SH-SY5Y (cell line): Measurements from ENCODE around the gene TUBG1.

Experiments used
- GATA2 ChIP-seq: IDR thresholded peaks from 2 replicates; pipeline ENCODE4 v1.6.1; 2011; ENCODE audit warnings: mild to moderate bottlenecking, low read depth, low read length
- GATA3 ChIP-seq: IDR thresholded peaks from 2 replicates; pipeline ENCODE4 v1.6.1; 2011; ENCODE audit warnings: low read depth, mild to moderate bottlenecking, low read length, moderate library complexity

TUBG1 gene

DNA sequence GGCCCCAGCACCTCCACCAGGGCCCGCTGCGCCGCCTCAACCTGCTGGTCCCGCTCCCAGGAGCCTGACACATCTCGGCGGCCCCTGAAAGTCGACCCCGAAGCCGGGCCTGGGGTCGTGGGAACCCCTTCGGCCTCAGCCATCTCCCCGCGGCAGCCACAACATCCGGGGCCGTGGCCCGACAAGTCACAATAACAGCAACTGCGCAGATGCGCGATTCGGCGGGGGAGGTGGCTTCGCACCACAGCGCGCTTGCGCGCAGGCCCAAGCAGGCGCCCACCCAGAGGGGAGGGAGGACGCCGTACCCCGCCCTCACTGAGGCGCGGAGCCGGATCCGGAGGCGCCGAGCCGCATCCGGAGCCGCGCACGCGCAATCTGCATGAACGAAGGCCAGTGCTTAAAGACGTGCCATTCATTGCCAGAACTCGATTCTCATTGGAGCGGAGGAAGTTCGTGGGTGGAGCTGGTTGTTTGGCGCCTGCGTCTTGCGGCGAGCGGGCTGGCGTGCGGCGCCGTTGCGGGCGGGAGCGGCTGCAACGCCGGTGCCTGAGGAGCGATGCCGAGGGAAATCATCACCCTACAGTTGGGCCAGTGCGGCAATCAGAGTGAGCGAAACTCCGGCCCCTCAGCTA lies at the start of gene TUBG1, which contains the start of gene RETREG3:
Gene TUBG1, plus strand, starts transcription at position 502 of the 632 bp plus-strand sequence. Its CDS starts 55 bp downstream, at position 557.
Gene RETREG3, minus strand, starts transcription at position 193 of the 632 bp plus-strand sequence. Its CDS starts 50 bp downstream, at position 143.
- TF ChIP-seq GATA2 (no peak), GATA3 (no peak)

DNA sequence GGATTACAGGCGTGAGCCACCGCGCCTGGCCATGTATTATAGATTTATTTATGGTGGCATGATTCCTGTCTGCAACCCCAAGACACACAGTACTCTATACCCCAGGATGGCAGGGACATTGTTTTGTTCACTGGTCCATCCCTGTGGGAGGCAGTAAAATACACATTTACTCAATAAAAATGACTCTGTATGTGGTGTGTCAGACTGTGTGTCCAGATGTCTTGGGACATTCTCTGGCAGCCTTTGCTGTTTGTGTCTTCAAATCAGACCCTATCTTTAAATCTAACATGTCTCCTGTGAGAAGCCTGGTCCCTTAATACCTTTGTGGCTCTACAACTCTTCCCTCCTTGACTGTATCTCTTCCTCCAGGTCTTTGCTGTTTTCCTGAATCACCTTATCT lies 49.2 kb upstream of the TUBG1 start:
- TF ChIP-seq GATA2 (peak; percentile 33; the same call in 1 of the 2 replicates), GATA3 (no peak)

DNA sequence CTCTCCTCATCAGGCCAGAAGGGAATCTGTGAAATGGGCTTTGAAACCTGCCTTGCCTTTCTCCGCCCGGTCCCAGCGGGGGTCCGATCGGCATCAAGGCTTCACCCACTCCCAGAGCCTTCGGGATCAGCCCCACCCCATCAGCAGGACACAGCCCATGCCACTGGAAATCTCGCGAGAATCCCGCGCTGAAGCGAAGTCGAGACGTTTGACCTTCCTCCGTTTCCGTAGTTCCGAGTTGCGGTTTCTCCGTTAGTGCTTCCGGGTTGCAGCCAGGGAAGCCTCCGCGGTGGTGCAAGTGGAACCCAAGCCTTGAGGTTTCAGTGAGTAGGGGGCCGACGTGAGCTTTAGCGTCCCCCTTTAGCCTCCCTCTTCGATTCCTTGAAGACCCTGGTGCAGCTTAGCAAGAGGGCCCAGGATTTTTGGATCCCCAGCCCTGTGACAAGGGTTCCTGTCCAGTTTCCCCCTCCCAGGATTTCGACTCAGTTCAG lies 47.5 kb upstream of the TUBG1 start, which contains the start of gene COASY:
Gene COASY, plus strand, starts transcription at position 252 of the 491 bp plus-strand sequence. CDS start 475 bp downstream, outside the sequence.
- TF ChIP-seq GATA2 (peak; percentile 15; the same call in 1 of the 2 replicates), GATA3 (no peak)

DNA sequence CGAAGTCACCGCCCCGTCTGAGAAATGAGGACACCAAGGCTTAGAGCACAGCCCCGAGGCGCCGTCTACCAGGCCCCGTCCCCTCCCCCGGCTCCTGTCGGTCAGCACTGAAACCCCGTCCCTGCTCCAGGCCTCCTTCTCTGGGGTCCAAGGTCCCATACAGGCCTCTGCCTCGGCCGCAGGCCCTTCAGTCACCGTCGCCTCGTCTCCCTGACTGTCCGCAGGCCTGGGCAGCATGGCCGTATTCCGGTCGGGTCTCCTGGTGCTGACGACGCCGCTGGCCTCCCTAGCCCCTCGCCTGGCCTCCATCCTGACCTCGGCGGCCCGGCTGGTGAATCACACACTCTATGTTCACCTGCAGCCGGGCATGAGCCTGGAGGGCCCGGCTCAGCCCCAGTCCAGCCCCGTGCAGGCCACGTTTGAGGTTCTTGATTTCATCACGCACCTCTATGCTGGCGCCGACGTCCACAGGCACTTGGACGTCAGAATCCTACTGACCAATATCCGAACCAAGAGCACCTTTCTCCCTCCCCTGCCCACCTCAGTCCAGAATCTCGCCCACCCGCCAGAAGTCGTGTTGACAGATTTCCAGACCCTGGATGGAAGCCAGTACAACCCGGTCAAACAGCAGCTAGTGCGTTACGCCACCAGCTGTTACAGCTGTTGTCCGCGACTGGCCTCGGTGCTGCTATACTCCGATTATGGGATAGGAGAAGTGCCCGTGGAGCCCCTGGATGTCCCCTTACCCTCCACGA lies 46.9 kb upstream of the TUBG1 start:
- no peak for TF ChIP-seq GATA3
- no peak for TF ChIP-seq GATA2

DNA sequence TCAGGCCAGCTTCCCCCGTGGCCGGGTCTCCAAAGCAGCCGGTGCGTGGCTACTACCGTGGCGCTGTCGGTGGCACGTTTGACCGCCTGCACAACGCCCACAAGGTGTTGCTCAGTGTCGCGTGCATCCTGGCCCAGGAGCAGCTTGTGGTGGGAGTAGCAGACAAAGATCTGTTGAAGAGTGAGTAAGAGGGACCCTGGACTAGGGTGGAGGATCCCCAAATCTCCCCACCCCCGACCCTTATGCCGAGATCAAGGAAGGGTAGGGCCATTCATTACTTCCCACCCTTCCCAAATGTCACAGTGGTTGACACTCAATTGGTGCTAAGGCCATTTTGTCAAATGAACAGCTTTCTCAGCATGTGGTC lies 46.4 kb upstream of the TUBG1 start:
- TF ChIP-seq GATA3, result no peak
- TF ChIP-seq GATA2, result no peak

DNA sequence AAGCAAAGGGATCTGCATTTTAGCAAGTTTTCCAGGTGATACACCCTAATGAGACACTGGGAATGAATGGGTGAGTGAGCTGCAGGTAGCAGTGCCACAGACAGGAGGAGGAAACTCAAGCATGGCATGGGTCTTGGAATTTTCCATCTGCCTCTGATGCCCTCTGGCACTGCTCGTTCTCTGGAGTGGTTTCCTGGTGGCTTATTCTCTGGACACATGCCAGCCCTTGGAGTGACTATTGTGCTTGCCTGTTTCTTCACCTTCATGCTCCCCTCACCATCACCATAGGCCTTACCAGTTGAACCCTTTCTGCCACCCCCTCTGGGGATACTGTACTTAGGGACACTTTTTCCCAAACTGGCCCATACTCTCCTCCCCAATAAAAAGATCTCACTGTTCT lies 45.9 kb upstream of the TUBG1 start:
- TF ChIP-seq GATA3 (no peak), GATA2 (no peak)

DNA sequence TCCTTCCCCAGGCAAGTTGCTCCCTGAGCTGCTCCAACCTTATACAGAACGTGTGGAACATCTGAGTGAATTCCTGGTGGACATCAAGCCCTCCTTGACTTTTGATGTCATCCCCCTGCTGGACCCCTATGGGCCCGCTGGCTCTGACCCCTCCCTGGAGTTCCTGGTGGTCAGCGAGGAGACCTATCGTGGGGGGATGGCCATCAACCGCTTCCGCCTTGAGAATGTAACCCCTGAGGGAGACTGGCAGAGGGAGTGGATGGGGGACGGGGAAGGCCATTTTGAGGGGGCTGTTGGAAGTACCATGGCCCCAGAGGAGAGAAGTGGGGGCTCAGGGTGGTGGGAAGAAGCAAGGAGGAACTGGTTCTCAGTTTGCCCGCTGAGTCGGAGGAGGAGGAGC lies 45.5 kb upstream of the TUBG1 start:
- TF ChIP-seq GATA3, result no peak
- TF ChIP-seq GATA2, result no peak

DNA sequence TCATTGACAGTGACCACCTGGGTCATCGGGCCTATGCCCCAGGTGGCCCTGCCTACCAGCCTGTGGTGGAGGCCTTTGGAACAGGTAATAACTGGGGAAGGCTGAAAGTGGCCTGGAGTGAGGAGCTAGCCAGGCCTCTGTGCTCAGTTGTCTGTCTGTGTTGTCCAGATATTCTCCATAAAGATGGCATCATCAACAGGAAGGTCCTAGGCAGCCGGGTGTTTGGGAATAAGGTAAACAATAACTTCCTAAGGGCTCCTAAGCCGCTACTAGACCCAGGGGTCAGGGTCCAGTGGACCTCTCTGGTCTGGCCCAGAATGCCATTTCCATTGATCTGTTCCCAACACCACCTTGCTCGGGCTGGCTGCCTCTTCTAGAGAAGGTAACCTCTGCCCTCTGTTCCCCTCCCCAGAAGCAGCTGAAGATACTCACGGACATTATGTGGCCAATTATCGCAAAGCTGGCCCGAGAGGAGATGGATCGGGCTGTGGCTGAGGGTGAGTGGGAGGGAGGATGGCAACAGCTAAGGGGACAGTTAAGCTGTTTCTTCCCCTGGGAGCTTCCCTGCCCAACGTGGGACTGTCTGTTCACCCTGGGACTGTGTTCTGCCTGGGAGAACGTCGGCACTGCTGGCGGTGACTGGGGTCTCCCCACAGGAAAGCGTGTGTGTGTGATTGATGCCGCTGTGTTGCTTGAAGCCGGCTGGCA lies 44.5 kb upstream of the TUBG1 start:
- TF ChIP-seq GATA2, result no peak

DNA sequence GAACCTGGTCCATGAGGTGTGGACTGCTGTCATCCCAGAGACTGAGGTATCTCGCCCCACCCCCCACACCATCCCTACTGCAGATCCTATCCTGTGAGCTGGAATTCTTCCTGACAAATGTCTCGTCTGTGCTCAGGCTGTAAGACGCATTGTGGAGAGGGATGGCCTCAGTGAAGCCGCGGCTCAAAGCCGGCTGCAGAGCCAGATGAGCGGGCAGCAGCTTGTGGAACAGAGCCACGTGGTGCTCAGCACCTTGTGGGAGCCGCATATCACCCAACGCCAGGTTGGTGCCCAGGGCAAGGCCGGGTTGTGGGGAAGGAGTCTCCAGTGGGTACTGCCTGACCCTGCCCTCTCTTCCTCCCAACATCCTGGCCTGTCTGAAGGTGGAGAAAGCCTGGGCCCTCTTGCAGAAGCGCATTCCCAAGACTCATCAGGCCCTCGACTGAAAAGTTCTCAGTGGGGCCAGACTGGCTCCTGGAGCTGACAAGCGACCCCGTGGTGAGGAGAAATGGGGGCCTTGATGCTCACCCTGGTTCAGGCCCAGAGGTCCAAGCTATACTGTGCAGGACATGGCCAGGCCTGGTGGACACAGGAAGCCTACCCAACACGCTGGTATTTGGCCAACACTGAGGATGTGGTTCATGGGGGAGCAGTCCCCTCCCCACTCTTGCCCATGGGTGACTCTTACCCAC lies 43.8 kb upstream of the TUBG1 start:
- TF ChIP-seq GATA3 (no peak), GATA2 (no peak)

DNA sequence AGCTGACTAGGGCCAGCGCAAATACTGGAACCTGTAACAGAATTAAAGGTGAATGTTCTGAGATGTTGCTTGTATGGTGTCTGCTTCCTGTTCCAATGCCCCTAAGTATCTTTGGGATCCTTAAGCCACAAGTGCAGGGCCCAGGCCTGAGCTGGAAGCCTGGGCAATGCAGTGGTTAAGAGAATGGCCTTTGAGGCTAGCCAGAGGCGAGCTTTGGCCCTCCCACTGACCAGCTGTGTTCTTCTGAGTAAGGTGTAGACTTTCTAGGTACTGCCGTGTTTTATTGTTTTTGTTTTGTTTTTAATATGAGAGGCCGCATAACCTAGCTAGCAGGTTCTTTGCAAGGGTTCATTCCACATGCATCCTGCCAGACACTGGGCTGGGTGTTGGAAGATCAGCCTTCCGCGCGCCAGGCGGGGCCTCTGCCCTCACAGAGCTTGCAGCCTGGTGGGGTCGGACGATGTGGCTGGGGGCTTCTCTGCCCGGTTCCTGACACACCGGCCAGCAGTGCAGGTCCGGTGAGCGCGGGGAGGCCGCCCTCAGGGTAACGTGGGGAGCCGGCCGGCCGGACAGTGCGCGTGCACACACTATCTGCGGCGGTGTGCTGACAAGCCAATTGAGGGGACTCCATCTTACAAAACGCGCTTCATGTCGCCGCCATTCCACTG lies 43.1 kb upstream of the TUBG1 start:
- TF ChIP-seq GATA2, result no peak
- TF ChIP-seq GATA3, result no peak

DNA sequence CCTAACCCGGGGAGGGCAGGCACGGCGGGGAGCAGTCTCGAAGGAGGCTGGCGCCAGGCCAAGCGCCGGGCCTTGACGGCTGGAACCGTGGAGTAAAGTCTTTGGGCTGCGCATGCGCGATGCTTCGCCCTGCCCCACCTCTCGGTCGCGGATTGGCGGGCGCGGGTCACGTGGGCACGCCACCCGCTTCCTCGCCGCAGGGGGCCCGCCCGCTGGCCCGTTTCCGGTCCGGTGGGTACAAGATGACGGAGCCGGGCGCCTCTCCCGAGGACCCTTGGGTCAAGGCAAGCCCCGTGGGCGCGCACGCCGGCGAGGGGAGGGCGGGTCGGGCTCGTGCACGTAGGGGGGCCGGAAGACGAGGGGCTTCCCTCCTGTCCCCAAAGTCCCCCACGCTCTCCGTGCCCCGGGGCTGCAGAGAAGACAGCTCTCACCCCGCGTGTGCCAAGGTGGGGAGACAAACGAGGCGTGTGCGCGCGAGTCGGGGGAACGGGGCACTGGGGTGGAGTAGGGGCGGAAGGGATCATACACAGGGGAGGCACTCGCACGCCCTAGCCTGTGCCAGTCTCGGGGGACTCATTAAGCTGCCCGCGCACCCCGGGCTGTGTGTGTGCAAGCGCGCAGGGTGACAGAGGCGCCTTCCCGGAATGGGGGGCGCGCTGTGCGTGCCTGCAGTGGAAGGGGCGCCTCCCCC lies 42.5 kb upstream of the TUBG1 start, which contains the start of gene MLX:
Gene MLX, plus strand, starts transcription at position 218 of the 691 bp plus-strand sequence. Its CDS starts 25 bp downstream, at position 243.
- TF ChIP-seq GATA2 (no peak; the same call in 1 of the 2 replicates), GATA3 (no peak)

DNA sequence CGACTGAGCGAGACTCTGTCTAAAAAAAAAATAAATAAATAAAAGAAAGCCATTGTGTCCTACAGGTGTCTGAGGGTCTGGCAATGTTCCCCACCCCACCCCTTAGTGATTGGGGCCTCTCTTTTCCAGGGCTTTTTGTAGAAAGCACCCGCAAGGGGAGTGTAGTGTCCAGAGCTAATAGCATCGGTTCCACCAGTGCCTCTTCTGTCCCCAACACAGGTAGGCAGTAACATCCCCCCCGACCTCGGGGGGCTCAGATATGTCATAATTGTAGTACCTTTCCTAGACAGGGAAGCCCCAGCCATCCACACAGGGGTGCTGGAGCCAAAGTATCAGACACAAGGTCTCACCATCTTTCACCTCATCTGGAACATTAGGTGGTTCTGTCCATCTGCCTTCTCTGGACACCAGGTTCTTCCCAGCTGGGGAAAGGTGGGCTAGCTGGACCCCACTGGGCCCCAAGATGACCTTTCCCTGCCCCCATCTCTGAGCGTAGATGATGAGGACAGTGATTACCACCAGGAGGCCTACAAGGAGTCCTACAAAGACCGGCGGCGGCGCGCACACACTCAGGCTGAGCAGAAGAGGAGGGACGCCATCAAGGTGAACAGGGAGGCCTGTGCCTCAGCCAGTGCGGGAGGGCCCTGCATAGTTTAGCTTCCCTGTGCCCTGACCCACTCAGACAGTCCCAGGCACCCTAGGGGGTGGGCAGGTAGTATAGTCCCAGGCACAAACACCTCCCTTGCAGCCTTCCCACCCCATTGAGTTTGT lies 41.0 kb upstream of the TUBG1 start:
- no peak for TF ChIP-seq GATA2
- no peak for TF ChIP-seq GATA3
